NT2/D1 (cell line): ENCODE results near the gene GPN1.

Source experiments
- SUZ12 ChIP-seq: IDR thresholded peaks from 2 replicates; pipeline ENCODE4 v1.6.1; 2011; ENCODE audit not compliant: insufficient read length, insufficient read depth; ENCODE audit errors: extremely low read depth
- YY1 ChIP-seq: IDR thresholded peaks from 2 replicates; pipeline ENCODE4 v1.6.1; 2011; ENCODE audit not compliant: insufficient read length, insufficient read depth
- ZNF274 ChIP-seq: IDR thresholded peaks from 2 replicates; pipeline ENCODE4 v1.6.1; 2011; ENCODE audit warnings: mild to moderate bottlenecking, low read depth, low read length

GRCh38 chr2:27636766-27637165 lies 7.9 kb downstream of the GPN1 start:
- TF ChIP-seq SUZ12 = no peak
- no peak for TF ChIP-seq YY1
- TF ChIP-seq ZNF274 = no peak
